ENCODE data around the gene ALDH1A3.

- TF ChIP-seq CTCF (conservative IDR thresholded peaks at IDR 0.05 in 1 of 2, IDR thresholded peaks at IDR 0.05 in 1 of 2; ENCODE audit: low read depth in 1 of 2, low read length in 2 of 2) = no peak
- TF ChIP-seq EZH2 (IDR thresholded peaks at IDR 0.05; ENCODE audit: low read length, missing control alignments) = no peak
Measured at GRCh38 chr15:100889385-100890050, 9.9 kb downstream of the ALDH1A3 start.
